HEK293 (cell line): Measurements from ENCODE around the gene ALG5.

Source experiments
- CTCF ChIA-PET: fragments of 350-600 bp; formaldehyde crosslinking; extraction: SDS; loops from one replicate; lab custom pipeline; 2021; ENCODE audit warnings: antibody characterized with exemption; lab: Yijun Ruan, JAX
- POLR2A ChIA-PET: fragments of 300-600 bp; formaldehyde crosslinking; extraction: SDS; loops from one replicate; lab custom pipeline; 2020; ENCODE audit warnings: antibody characterized with exemption, inconsistent platforms; lab: Yijun Ruan, JAX
- H3K27ac ChIP-seq: fragments of 200-500 bp; sonication (Bioruptor generic); 2 replicates; pipeline ENCODE4 v1.5.1; 2014; ENCODE audit warnings: low read depth, low read length, control low read depth, inconsistent platforms; ENCODE audit errors: extremely low read depth
- H3K36me3 ChIP-seq, 2 experiments: fragments of 200-500 bp in 1 of 2; sonication (Bioruptor generic) in 1 of 2; 1 replicate in 1 of 2; 2 replicates in 1 of 2; pipeline ENCODE4 v1.5.1; 2014 to 2017; ENCODE audit warnings: inconsistent platforms in 2 of 2, low read length in 2 of 2; ENCODE audit not compliant: control insufficient read depth in 2 of 2, insufficient read depth in 1 of 2
- H3K4me1 ChIP-seq: fragments of 200-500 bp; sonication (Bioruptor generic); 2 replicates; pipeline ENCODE4 v1.5.1; 2014; ENCODE audit warnings: mild to moderate bottlenecking, low read length, inconsistent platforms; ENCODE audit not compliant: control insufficient read depth, insufficient read depth
- H3K4me3 ChIP-seq: 2 replicates; pipeline ENCODE4 v1.5.1; 2011; ENCODE audit warnings: low read depth, mild to moderate bottlenecking, control low read depth, low read length, moderate library complexity
- H3K9me3 ChIP-seq: fragments of 200-500 bp; sonication (Bioruptor generic); 2 replicates; pipeline ENCODE4 v1.5.1; 2014; ENCODE audit warnings: low read depth, low read length, inconsistent platforms; ENCODE audit not compliant: control insufficient read depth, insufficient read depth
- BCL11A ChIP-seq: fragments of 450-650 bp; formaldehyde crosslinking; IDR thresholded peaks from 2 replicates; pipeline ENCODE4 v1.5.1; 2016; ENCODE audit warnings: low read depth, missing biosample characterization, missing genetic modification characterization
- EGR2 ChIP-seq: fragments of 450-650 bp; formaldehyde crosslinking; IDR thresholded peaks from 2 replicates; pipeline ENCODE4 v1.5.1; 2016; ENCODE audit warnings: low read depth, missing biosample characterization, missing genetic modification characterization
- GLIS2 ChIP-seq: fragments of 450-650 bp; formaldehyde crosslinking; IDR thresholded peaks from 2 replicates; pipeline ENCODE4 v1.5.1; 2016; ENCODE audit warnings: missing biosample characterization, missing genetic modification characterization
- KLF10 ChIP-seq: fragments of 450-650 bp; IDR thresholded peaks from 2 replicates; pipeline ENCODE4 v1.5.1; 2018; ENCODE audit warnings: missing biosample characterization, mild to moderate bottlenecking, missing genetic modification characterization
- KLF9 ChIP-seq: fragments of 450-650 bp; formaldehyde crosslinking; IDR thresholded peaks from 2 replicates; pipeline ENCODE4 v1.5.1; 2016; ENCODE audit warnings: missing biosample characterization, missing genetic modification characterization, low read depth
- MZF1 ChIP-seq: fragments of 450-650 bp; formaldehyde crosslinking; IDR thresholded peaks from 2 replicates; pipeline ENCODE4 v1.5.1; 2017; ENCODE audit warnings: missing biosample characterization, missing genetic modification characterization, borderline replicate concordance
- ZBTB20 ChIP-seq: fragments of 450-650 bp; formaldehyde crosslinking; IDR thresholded peaks from 2 replicates; pipeline ENCODE4 v1.5.1; 2016; ENCODE audit warnings: missing biosample characterization, missing genetic modification characterization
- ZFHX2 ChIP-seq: fragments of 450-650 bp; formaldehyde crosslinking; conservative IDR thresholded peaks from 2 replicates; pipeline ENCODE4 v1.5.1; 2016; ENCODE audit warnings: missing biosample characterization, missing genetic modification characterization
- ZNF121 ChIP-seq: fragments of 450-650 bp; formaldehyde crosslinking; IDR thresholded peaks from 2 replicates; pipeline ENCODE4 v1.5.1; 2016; ENCODE audit warnings: missing biosample characterization, missing genetic modification characterization
- ZNF140 ChIP-seq: fragments of 450-650 bp; formaldehyde crosslinking; IDR thresholded peaks from 2 replicates; pipeline ENCODE4 v1.5.1; 2016; ENCODE audit warnings: missing biosample characterization, missing genetic modification characterization
- ZNF175 ChIP-seq: fragments of 450-650 bp; formaldehyde crosslinking; IDR thresholded peaks from 2 replicates; pipeline ENCODE4 v1.5.1; 2016; ENCODE audit warnings: missing biosample characterization, missing genetic modification characterization
- ZNF223 ChIP-seq: fragments of 450-650 bp; formaldehyde crosslinking; IDR thresholded peaks from 2 replicates; pipeline ENCODE4 v1.5.1; 2016; ENCODE audit warnings: missing biosample characterization, missing genetic modification characterization
- ZNF426 ChIP-seq: fragments of 450-650 bp; formaldehyde crosslinking; IDR thresholded peaks from 2 replicates; pipeline ENCODE4 v1.5.1; 2017; ENCODE audit warnings: missing biosample characterization, missing genetic modification characterization, mild to moderate bottlenecking, inconsistent platforms, moderate library complexity
- ZNF555 ChIP-seq: fragments of 450-650 bp; formaldehyde crosslinking; conservative IDR thresholded peaks from 2 replicates; pipeline ENCODE4 v1.5.1; 2017; ENCODE audit warnings: missing biosample characterization, mild to moderate bottlenecking, missing genetic modification characterization, inconsistent platforms
- ZNF560 ChIP-seq: fragments of 450-650 bp; formaldehyde crosslinking; IDR thresholded peaks from 2 replicates; pipeline ENCODE4 v1.5.1; 2017; ENCODE audit warnings: missing biosample characterization, missing genetic modification characterization, borderline replicate concordance
- ZNF624 ChIP-seq: fragments of 450-650 bp; formaldehyde crosslinking; IDR thresholded peaks from 2 replicates; pipeline ENCODE4 v1.5.1; 2017; ENCODE audit warnings: missing biosample characterization, missing genetic modification characterization
- ZNF660 ChIP-seq: fragments of 450-650 bp; IDR thresholded peaks from 2 replicates; pipeline ENCODE4 v1.5.1; 2018; ENCODE audit warnings: missing biosample characterization, mild to moderate bottlenecking, missing genetic modification characterization
- ZNF707 ChIP-seq: fragments of 450-650 bp; formaldehyde crosslinking; IDR thresholded peaks from 2 replicates; pipeline ENCODE4 v1.5.1; 2016; ENCODE audit warnings: missing biosample characterization, missing genetic modification characterization
- ZNF76 ChIP-seq: fragments of 450-650 bp; formaldehyde crosslinking; IDR thresholded peaks from 2 replicates; pipeline ENCODE4; 2016; ENCODE audit warnings: low read depth, missing biosample characterization, missing genetic modification characterization, borderline replicate concordance
- ZNF777 ChIP-seq: fragments of 450-650 bp; formaldehyde crosslinking; IDR thresholded peaks from 2 replicates; pipeline ENCODE4 v1.5.1; 2017; ENCODE audit warnings: missing biosample characterization, missing genetic modification characterization, borderline replicate concordance
- ZNF785 ChIP-seq: fragments of 450-650 bp; formaldehyde crosslinking; IDR thresholded peaks from 2 replicates; pipeline ENCODE4 v1.5.1; 2016; ENCODE audit warnings: missing biosample characterization, missing genetic modification characterization
- TF ChIP-seq, protein P1 (sequence below): fragments of 450-650 bp; formaldehyde crosslinking; optimal IDR thresholded peaks from 2 replicates; pipeline ENCODE3; 2016; ENCODE audit warnings: missing biosample characterization, mild to moderate bottlenecking, missing genetic modification characterization
- TF ChIP-seq, protein P2 (sequence below): fragments of 450-650 bp; formaldehyde crosslinking; IDR thresholded peaks from 2 replicates; pipeline ENCODE4 v1.5.1; 2016; ENCODE audit warnings: missing biosample characterization, missing genetic modification characterization
- TF ChIP-seq, protein P3 (sequence below): fragments of 450-650 bp; formaldehyde crosslinking; IDR thresholded peaks from 2 replicates; pipeline ENCODE4 v1.5.1; 2017; ENCODE audit warnings: missing biosample characterization, missing genetic modification characterization
- TF ChIP-seq, protein P4 (sequence below): fragments of 450-650 bp; formaldehyde crosslinking; IDR thresholded peaks from 2 replicates; pipeline ENCODE4 v1.5.1; 2016; ENCODE audit warnings: missing biosample characterization, missing genetic modification characterization

ALG5 gene

DNA sequence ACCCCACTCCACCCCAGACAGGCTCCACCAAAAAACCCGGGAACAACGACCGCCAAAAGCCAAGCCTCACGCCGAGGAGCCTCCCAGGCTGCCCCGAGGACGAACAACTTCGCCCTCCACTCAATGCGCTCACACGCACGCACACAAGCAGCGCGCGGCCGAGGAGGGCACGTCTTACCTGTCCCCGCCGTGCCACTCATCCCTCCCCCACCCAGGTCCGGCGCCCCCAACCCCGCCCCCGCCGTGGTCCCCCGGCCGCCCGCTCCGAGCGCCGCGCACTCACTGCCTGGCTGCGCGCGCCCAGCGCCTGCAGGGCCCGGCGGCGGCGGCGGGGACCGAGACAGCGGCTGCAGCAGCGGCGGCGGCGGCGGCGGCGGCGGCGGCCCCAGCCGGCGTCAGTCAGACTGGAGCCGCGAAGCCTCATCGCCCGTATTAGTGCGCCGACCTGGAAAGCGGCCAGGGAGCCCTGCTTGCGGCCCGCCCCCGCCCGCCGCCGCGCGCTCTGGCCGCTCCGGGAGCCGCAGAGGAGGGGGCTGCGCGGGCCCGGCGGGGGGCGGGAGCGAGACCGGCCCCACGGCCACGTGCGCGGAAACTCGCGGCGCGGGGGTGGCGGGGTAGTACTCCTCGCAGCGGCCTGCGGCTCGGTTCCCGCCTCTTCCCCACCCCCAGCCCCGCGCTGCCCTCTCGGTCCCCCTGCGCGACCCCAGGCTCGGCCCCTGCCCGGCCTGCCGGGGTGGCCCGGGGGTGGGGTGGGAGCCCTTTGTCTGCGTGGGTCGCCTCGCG is 79.1 kb downstream of the ALG5 start, which contains the start of gene SMAD9:
Gene SMAD9 (minus strand): TSS at position 406 of the 783 bp plus-strand sequence. CDS start 40,549 bp downstream, outside the sequence.
- ChIA-PET CTCF (interaction anchor here (0.6 kb wide), 1 partner anchor 49 kb away, joined by 3 read pairs; no protein-coding TSS in a partner anchor), POLR2A (interaction anchor here (1.4 kb wide), 1 partner anchor 80 kb away, joined by 9 read pairs; the partner anchor contains the start of gene ALG5)
- H3K4me3 ChIP-seq = peak within 1 kb of the TSS; percentile 71
- TF ChIP-seq ZNF660 = no peak
- TF ChIP-seq, protein P1, sequence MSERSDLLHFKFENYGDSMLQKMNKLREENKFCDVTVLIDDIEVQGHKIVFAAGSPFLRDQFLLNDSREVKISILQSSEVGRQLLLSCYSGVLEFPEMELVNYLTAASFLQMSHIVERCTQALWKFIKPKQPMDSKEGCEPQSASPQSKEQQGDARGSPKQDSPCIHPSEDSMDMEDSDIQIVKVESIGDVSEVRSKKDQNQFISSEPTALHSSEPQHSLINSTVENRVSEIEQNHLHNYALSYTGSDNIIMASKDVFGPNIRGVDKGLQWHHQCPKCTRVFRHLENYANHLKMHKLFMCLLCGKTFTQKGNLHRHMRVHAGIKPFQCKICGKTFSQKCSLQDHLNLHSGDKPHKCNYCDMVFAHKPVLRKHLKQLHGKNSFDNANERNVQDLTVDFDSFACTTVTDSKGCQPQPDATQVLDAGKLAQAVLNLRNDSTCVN (tag by site-specific recombination) = peak; percentile 42
- peak; percentile 63; the same call in 1 of the 2 replicates for TF ChIP-seq EGR2 (tag by site-specific recombination)
- peak; percentile 81 for TF ChIP-seq ZFHX2 (tag by site-specific recombination)
- TF ChIP-seq ZBTB20 (tag by site-specific recombination) = peak; percentile 60; the same call in 1 of the 2 replicates
- TF ChIP-seq, protein P2, sequence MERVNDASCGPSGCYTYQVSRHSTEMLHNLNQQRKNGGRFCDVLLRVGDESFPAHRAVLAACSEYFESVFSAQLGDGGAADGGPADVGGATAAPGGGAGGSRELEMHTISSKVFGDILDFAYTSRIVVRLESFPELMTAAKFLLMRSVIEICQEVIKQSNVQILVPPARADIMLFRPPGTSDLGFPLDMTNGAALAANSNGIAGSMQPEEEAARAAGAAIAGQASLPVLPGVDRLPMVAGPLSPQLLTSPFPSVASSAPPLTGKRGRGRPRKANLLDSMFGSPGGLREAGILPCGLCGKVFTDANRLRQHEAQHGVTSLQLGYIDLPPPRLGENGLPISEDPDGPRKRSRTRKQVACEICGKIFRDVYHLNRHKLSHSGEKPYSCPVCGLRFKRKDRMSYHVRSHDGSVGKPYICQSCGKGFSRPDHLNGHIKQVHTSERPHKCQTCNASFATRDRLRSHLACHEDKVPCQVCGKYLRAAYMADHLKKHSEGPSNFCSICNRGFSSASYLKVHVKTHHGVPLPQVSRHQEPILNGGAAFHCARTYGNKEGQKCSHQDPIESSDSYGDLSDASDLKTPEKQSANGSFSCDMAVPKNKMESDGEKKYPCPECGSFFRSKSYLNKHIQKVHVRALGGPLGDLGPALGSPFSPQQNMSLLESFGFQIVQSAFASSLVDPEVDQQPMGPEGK (tag by site-specific recombination) = peak; percentile 27; the same call in 1 of the 2 replicates
- no peak for TF ChIP-seq ZNF555 (tag by site-specific recombination)
- TF ChIP-seq, protein P3, sequence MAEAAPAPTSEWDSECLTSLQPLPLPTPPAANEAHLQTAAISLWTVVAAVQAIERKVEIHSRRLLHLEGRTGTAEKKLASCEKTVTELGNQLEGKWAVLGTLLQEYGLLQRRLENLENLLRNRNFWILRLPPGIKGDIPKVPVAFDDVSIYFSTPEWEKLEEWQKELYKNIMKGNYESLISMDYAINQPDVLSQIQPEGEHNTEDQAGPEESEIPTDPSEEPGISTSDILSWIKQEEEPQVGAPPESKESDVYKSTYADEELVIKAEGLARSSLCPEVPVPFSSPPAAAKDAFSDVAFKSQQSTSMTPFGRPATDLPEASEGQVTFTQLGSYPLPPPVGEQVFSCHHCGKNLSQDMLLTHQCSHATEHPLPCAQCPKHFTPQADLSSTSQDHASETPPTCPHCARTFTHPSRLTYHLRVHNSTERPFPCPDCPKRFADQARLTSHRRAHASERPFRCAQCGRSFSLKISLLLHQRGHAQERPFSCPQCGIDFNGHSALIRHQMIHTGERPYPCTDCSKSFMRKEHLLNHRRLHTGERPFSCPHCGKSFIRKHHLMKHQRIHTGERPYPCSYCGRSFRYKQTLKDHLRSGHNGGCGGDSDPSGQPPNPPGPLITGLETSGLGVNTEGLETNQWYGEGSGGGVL = peak; percentile 34; the same call in 1 of the 2 replicates
- TF ChIP-seq MZF1 = no peak
- no peak for TF ChIP-seq ZNF624 (tag by site-specific recombination)
- TF ChIP-seq GLIS2 (tag by site-specific recombination) = peak; percentile 64
- peak within 1 kb of the TSS; percentile 85 for H3K27ac ChIP-seq
- H3K4me1 ChIP-seq = peaks cover 19% of the 10 kb centered on the region
- H3K36me3 ChIP-seq = no peaks in the 10 kb centered on the region
- no peaks in the 10 kb centered on the region for H3K9me3 ChIP-seq

DNA sequence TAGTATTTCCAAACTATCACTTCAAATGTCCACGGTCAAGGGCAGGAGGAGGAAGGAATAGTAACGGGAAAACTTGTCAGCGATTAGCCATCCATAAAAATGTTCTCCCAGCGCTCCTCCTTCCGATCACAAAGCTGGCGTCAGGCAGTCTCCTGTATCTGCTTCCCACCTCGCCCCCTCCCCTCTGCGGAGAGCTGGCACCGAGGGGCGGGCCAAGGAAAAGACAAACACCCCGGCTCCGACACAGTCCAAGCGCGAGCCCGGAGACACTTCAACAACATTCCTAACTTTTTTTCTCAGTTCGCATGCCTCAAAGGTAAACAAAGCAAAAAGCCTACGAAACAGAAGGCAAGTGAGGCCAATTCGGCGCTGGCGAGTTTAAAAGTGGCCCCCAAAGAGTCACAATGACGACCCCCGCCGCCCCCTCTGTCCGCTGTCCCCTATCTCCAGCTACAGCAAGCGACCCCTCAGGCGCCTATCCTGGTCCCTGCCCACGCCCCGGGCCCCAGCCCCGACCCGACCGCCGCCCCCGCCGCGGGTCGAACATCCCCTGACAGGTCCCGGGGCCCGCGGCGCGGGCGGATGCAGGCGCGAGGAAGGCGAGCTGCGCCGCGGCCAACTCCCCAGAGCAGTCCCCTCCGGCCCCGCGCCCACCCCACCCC is 79.8 kb downstream of the ALG5 start:
- Histone ChIP-seq H3K27ac (peak overlapping the region; percentile 85), H3K4me1 (peaks cover 19% of the 10 kb centered on the region), H3K4me3 (peak overlapping the region; percentile 71), H3K36me3 (no peaks in the 10 kb centered on the region), H3K9me3 (no peaks in the 10 kb centered on the region)
- ChIA-PET POLR2A (interaction anchor here (1.4 kb wide), 1 partner anchor 80 kb away, joined by 9 read pairs; the partner anchor contains the start of gene ALG5), CTCF (interaction anchor here (0.6 kb wide), 1 partner anchor 48 kb away, joined by 3 read pairs; no protein-coding TSS in a partner anchor)
- no peak for TF ChIP-seq ZNF140 (tag by site-specific recombination)
- no peak; the same call in 1 of the 2 replicates for TF ChIP-seq KLF9
- TF ChIP-seq ZNF785 (tag by site-specific recombination) = no peak
- TF ChIP-seq ZNF777 (tag by site-specific recombination) = no peak
- TF ChIP-seq, protein P4, sequence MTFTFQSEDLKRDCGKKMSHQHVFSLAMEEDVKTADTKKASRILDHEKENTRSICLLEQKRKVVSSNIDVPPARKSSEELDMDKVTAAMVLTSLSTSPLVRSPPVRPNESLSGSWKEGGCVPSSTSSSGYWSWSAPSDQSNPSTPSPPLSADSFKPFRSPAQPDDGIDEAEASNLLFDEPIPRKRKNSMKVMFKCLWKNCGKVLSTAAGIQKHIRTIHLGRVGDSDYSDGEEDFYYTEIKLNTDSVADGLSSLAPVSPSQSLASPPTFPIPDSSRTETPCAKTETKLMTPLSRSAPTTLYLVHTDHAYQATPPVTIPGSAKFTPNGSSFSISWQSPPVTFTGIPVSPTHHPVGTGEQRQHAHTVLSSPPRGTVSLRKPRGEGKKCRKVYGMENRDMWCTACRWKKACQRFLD (tag by site-specific recombination) = no peak
- TF ChIP-seq KLF10 (tag by site-specific recombination) = no peak
- TF ChIP-seq ZNF426 (tag by site-specific recombination) = no peak
- no peak for TF ChIP-seq ZNF223 (tag by site-specific recombination)
- TF ChIP-seq ZNF121 = no peak
- TF ChIP-seq ZNF560 (tag by site-specific recombination) = no peak
- TF ChIP-seq ZNF175 (tag by site-specific recombination) = no peak
- TF ChIP-seq BCL11A (tag by site-specific recombination) = no peak
- TF ChIP-seq ZNF76 = no peak
- TF ChIP-seq ZNF707 (tag by site-specific recombination) = no peak
